ENCODE measurements around the gene RAB21. TPM values are rescaled to one million over a fixed set of nuclear protein-coding genes. Genes with fewer than 3 reads are reported as not detected.
A peak's percentile ranks its signal among the peaks of the same experiment; 100 is the strongest.

The RAB21 gene
- total and polyA plus RNA-seq, 2 experiments from 2014 or later: 21.8 to 60.3 TPM

DNA sequence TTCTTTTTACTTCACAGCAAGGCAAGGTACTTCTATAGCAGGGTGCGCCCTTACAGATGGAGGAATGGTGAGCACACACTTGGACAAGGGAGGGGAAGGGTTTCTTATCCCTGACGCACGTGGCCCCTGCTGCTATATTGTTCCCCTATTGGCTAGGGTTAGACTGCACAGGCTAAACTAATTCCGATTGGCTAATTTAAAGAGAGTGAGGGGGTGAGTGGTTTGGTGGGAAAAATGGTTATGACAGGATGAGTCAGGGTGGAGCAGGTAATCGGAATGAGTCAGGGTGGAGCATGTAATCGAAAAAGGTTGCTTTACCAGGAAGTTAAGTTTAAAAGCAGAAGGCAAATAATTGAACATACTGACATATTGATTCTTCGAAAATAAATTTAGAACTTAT lies 23.7 kb upstream of the RAB21 start:
- Histone ChIP-seq H3K4me3 (no peak overlapping the region), H3K36me3 (no peaks in the 10 kb centered on the region), H3K27ac (no peak overlapping the region), H3K9me3 (ENCODE audit: low read depth) (no peaks in the 10 kb centered on the region), H3K4me1 (ENCODE audit: low read depth) (no peaks in the 10 kb centered on the region), H3K27me3 (no peaks in the 10 kb centered on the region)
- peak in 1 of 2 donors; percentile 19 for DNase-seq (ENCODE audit: low read depth in 1 of 2, low spot score in 1 of 2)
- TF ChIP-seq, protein P1, sequence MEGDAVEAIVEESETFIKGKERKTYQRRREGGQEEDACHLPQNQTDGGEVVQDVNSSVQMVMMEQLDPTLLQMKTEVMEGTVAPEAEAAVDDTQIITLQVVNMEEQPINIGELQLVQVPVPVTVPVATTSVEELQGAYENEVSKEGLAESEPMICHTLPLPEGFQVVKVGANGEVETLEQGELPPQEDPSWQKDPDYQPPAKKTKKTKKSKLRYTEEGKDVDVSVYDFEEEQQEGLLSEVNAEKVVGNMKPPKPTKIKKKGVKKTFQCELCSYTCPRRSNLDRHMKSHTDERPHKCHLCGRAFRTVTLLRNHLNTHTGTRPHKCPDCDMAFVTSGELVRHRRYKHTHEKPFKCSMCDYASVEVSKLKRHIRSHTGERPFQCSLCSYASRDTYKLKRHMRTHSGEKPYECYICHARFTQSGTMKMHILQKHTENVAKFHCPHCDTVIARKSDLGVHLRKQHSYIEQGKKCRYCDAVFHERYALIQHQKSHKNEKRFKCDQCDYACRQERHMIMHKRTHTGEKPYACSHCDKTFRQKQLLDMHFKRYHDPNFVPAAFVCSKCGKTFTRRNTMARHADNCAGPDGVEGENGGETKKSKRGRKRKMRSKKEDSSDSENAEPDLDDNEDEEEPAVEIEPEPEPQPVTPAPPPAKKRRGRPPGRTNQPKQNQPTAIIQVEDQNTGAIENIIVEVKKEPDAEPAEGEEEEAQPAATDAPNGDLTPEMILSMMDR (IDR thresholded peaks at IDR 0.05; ENCODE audit: low read depth, low read length): no peak

DNA sequence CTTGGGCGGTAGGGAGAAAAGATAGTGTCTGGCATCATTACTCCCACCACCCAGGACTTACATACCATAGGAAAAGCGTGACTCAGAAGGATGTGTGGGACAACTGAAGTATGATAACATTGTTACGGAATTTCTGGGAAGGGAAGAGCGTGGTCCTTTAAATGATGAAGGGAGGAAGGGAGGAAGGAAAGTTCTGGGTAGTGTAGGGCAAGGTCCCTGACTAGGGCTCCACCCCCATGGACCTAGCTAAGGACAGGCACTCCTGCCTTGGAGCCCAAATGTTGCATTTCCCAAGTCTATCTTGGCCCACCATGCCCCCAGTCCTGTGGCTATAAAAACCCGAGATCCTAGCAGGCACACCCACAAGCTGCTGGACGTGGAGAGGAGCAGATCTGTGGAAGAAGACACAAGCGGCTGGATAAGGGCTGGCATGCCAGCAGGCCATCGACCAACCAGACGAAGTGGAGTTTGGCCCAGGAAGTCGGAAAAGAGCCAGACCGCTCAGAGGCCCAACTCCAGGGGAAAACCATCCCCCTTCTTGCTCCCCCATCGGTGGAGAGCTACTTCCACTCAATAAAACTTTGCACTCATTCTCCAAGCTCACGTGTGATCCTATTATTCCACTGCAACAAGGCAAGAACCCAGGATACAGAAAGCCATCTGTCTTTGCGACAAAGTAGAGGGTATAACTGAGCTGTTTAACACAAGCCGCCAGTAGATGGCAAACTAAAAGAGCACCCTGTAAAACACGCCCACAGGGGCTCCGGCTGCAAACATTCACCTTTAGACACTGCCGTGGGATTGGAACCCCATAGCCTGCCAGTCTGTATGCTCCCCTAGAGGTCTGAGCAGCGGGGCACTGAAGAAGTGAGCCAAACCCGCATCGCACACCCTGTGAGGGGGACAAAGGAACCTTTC lies 23.0 kb upstream of the RAB21 start:
- no peak overlapping the region for H3K4me3 ChIP-seq
- TF ChIP-seq, protein P1 (IDR thresholded peaks at IDR 0.05; ENCODE audit: low read depth, low read length): no peak
- no peak overlapping the region for H3K27ac ChIP-seq
- no peaks in the 10 kb centered on the region for H3K27me3 ChIP-seq
- H3K9me3 ChIP-seq (ENCODE audit: low read depth): no peaks in the 10 kb centered on the region
- H3K4me1 ChIP-seq (ENCODE audit: low read depth): no peaks in the 10 kb centered on the region
- no peaks in the 10 kb centered on the region for H3K36me3 ChIP-seq
- peak in 1 of 2 donors; percentile 83 for DNase-seq (ENCODE audit: low read depth in 1 of 2, low spot score in 1 of 2)

DNA sequence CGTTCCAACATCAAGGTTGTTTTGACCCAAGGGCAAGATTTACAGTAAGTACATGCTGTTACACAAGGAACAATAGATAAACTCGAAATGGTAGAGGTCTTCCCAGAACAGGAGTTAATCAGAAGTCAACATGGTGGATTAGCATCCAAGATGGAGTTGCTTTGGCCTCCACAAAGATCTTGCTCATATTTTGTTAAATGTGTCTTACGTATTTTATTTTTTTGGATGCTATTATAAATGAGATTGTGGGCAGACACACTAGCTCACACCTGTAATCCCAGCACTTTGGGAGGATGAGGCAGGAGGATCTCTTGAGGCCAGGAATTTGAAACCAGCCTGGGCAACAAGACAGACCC lies 22.3 kb upstream of the RAB21 start:
- TF ChIP-seq, protein P1 (IDR thresholded peaks at IDR 0.05; ENCODE audit: low read depth, low read length): no peak
- no peak overlapping the region for H3K4me3 ChIP-seq
- H3K4me1 ChIP-seq (ENCODE audit: low read depth): no peaks in the 10 kb centered on the region
- no peaks in the 10 kb centered on the region for H3K36me3 ChIP-seq
- DNase-seq (ENCODE audit: low read depth in 1 of 2, low spot score in 1 of 2): no peak
- H3K27me3 ChIP-seq: no peaks in the 10 kb centered on the region
- H3K9me3 ChIP-seq (ENCODE audit: low read depth): no peaks in the 10 kb centered on the region
- H3K27ac ChIP-seq: no peak overlapping the region

DNA sequence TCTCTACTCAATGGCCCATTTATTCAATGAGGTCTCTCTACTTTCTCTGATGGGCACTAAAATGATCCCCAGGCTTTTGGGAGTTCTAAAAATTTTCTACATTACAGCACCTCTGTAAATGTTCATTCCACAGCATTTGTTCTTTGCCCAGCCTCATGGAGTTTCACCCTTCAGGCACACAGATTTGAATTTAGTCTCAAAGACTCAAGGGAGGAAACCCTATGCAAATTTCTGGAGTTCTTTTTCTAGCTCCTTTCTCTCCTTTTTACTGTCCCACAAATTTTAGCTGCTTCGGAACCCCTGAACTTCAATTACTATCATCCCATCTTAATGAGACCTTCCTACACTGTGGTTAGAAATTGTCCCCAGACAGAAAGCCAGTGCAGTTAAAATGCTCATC lies 17.5 kb upstream of the RAB21 start:
- Histone ChIP-seq H3K4me1 (ENCODE audit: low read depth) (no peaks in the 10 kb centered on the region), H3K27ac (no peak overlapping the region), H3K9me3 (ENCODE audit: low read depth) (no peaks in the 10 kb centered on the region), H3K27me3 (no peaks in the 10 kb centered on the region), H3K36me3 (no peaks in the 10 kb centered on the region), H3K4me3 (no peak overlapping the region)
- no peak for DNase-seq (ENCODE audit: low read depth in 1 of 2, low spot score in 1 of 2)
- TF ChIP-seq, protein P1 (IDR thresholded peaks at IDR 0.05; ENCODE audit: low read depth, low read length): no peak

DNA sequence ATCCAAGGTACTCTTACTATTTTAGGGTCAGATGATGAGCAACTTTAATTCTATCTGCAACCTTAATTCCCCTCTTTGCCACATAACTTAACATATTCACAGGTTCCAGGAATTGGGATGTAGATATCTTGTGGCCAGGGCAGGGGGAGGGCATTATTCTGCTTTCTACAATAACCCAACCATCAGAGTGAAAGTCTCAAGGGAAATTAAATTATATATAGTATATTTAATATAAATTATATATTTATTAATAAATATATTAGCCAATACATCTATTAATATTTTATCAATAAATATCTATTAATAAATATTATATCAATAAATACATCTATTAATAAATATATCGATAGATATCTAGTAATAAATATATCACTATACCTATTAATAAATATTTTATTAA lies 11.7 kb upstream of the RAB21 start:
- DNase-seq (ENCODE audit: low read depth in 1 of 2, low spot score in 1 of 2): no peak
- no peaks in the 10 kb centered on the region for H3K9me3 ChIP-seq (ENCODE audit: low read depth)
- no peaks in the 10 kb centered on the region for H3K36me3 ChIP-seq
- no peaks in the 10 kb centered on the region for H3K27me3 ChIP-seq
- no peaks in the 10 kb centered on the region for H3K4me1 ChIP-seq (ENCODE audit: low read depth)
- TF ChIP-seq, protein P1 (IDR thresholded peaks at IDR 0.05; ENCODE audit: low read depth, low read length): no peak
- H3K4me3 ChIP-seq: no peak overlapping the region
- no peak overlapping the region for H3K27ac ChIP-seq
